Measurements from ENCODE around the gene EGFLAM. TPM values are rescaled to one million over a fixed set of nuclear protein-coding genes. Genes with fewer than 3 reads are reported as not detected.
"Not testable (repeated sequence)": the region's sequence is repeated elsewhere in the genome, so short reads cannot be mapped to it uniquely, and the experiment has no call there.

EGFLAM gene
- total RNA-seq, 6 experiments from 2014 or later, result 1.1 to 7.2 (median 6.0) TPM

DNA sequence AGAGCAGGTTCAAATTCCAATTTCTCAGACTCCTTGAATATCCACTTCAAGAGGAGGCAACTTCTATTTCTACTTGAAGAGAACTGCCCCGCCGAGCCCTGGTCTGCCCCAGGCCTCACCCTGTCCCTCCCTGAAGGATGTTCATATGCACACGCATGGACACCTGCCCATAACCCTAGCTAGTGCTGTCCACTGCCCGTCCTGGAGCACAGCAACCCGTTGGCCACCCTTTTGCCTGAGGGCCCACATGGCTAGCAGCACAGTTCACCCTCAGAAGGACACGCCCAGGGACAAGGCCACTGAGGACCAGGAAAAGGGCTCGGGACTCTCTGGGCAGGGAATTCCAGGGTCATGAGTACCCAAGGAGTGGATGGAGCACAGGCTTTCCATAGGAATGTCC is 63.6 kb downstream of the EGFLAM start:
- Mint-ChIP-seq H3K4me3 (no peak overlapping the region), H3K36me3 (ENCODE audit: low read depth) (no peaks in the 10 kb centered on the region), H3K27ac (no peak overlapping the region), H3K9me3 (no peaks in the 10 kb centered on the region), H3K27me3 (ENCODE audit: insufficient read depth) (peaks cover 3% of the 10 kb centered on the region; the same call in 1 of the 2 replicates), H3K4me1 (ENCODE audit: low read depth) (peaks cover 8% of the 10 kb centered on the region)
- DNase-seq, result no peak
- TF ChIP-seq, protein P1, sequence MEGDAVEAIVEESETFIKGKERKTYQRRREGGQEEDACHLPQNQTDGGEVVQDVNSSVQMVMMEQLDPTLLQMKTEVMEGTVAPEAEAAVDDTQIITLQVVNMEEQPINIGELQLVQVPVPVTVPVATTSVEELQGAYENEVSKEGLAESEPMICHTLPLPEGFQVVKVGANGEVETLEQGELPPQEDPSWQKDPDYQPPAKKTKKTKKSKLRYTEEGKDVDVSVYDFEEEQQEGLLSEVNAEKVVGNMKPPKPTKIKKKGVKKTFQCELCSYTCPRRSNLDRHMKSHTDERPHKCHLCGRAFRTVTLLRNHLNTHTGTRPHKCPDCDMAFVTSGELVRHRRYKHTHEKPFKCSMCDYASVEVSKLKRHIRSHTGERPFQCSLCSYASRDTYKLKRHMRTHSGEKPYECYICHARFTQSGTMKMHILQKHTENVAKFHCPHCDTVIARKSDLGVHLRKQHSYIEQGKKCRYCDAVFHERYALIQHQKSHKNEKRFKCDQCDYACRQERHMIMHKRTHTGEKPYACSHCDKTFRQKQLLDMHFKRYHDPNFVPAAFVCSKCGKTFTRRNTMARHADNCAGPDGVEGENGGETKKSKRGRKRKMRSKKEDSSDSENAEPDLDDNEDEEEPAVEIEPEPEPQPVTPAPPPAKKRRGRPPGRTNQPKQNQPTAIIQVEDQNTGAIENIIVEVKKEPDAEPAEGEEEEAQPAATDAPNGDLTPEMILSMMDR (IDR thresholded peaks at IDR 0.05), result no peak

DNA sequence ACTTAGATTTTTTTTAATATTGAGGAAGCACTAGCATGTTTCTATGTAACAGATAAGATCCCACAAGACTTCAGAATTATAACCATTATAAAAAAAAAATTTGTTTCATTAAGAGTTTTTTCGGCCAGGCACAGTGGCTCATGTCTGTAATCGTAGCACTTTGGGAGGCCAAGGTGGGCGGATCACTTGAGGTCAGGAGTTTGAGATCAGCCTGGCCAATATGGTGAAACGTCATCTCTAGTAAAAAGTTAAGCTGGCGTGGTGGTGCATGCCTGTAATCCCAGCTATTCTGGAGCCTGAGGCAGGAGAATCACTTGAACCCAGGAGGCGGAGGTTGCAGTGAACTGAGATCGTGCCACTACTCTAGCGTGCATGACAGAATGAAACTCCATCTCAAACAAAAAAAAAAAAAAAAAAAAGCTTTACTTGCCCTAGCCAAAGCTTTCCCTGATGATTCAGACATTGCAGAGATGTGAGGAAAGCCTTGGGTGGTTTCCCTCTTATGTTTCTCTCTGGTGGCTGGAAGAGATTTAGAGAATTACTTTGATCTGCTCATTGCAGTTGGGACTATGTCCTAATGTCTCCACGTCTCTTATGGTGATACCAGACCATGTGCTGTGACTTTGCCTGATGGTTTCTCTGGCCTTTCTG is 65.4 kb downstream of the EGFLAM start:
- Mint-ChIP-seq H3K36me3 (ENCODE audit: low read depth) (no peaks in the 10 kb centered on the region), H3K4me3 (no peak overlapping the region), H3K27ac (no peak overlapping the region), H3K27me3 (ENCODE audit: insufficient read depth) (peaks cover 3% of the 10 kb centered on the region; the same call in 1 of the 2 replicates), H3K9me3 (no peaks in the 10 kb centered on the region), H3K4me1 (ENCODE audit: low read depth) (peaks cover 8% of the 10 kb centered on the region)
- DNase-seq, result peak; percentile 66
- TF ChIP-seq, protein P1 (IDR thresholded peaks at IDR 0.05), result no peak

DNA sequence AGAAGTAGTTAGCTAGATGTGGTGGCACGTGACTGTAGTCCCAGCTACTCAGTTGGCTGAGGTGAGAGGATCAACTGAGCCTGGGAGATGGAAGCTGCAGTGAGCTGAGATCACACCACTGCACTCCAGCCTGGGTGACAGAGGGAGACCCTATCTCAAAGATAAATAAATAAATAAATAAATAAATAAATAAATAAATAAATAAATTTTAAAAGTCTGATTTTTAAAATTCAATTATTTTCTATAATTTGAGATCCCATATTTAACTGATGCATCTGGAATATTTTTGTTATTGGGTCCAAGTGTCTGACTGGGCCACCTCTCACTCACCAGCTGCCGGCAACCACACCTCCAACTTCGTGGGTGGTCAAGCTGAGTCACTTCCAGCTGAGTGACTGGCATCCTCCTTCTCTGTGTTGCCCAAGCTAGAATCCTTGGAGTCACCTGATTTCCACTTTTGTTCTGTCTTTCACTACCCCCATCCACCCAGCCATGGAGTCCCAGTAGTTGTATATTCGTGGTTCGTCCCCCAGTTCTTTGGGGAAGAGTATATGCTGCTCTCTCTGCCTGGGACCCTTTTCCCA is 70.9 kb downstream of the EGFLAM start:
- TF ChIP-seq, protein P1 (IDR thresholded peaks at IDR 0.05), result no peak
- Mint-ChIP-seq H3K9me3 (no peaks in the 10 kb centered on the region), H3K4me3 (no peak overlapping the region), H3K4me1 (ENCODE audit: low read depth) (peaks cover 14% of the 10 kb centered on the region), H3K36me3 (ENCODE audit: low read depth) (no peaks in the 10 kb centered on the region), H3K27me3 (ENCODE audit: insufficient read depth) (no peaks in the 10 kb centered on the region; the same call in none of the 2 replicates), H3K27ac (no peak overlapping the region)
- DNase-seq, result no peak

DNA sequence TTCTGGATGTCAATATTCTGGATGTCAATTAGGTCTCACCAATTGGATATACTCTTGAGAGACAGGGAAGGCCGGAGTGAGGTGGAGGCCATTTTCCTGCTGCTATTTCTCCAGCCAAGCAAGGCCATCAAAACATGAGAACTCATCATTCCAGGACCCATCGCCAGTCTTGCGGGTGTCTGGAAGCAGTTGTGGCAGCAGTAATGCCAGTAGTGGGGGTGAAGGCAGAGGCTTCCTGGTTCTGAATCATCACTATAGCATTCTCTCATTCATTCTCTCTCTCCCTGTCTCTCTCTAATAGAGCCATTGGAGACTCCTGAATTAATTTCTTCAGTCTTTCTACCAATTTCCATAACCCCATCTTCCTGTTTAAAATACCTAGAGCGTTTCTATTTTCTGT is 71.8 kb downstream of the EGFLAM start:
- Mint-ChIP-seq H3K27ac (no peak overlapping the region), H3K4me1 (ENCODE audit: low read depth) (peaks cover 12% of the 10 kb centered on the region), H3K4me3 (no peak overlapping the region), H3K36me3 (ENCODE audit: low read depth) (no peaks in the 10 kb centered on the region), H3K9me3 (no peaks in the 10 kb centered on the region), H3K27me3 (ENCODE audit: insufficient read depth) (no peaks in the 10 kb centered on the region; the same call in none of the 2 replicates)
- TF ChIP-seq, protein P1 (IDR thresholded peaks at IDR 0.05), result no peak
- no peak for DNase-seq

DNA sequence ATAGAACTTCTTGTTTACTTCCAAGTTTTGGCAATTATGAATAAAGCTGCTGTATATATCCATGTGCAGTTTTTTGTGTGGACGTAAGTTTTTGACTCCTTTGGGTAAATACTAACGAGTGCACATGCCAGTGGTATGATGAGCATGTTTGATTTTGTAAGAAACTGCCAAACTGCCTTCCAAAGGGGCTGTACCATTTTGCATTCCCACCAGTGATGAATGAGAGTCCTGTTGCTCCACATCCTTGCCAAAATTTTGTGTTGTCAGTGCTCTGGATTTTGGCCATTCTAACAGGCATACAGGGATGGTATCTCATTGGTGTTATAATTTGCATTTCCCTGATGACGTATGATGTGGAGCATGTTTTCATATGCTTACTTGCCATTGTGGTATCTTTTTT is 73.5 kb downstream of the EGFLAM start:
- Mint-ChIP-seq H3K27ac (no peak overlapping the region), H3K9me3 (no peaks in the 10 kb centered on the region), H3K27me3 (ENCODE audit: insufficient read depth) (no peaks in the 10 kb centered on the region; the same call in none of the 2 replicates), H3K4me3 (no peak overlapping the region), H3K36me3 (ENCODE audit: low read depth) (no peaks in the 10 kb centered on the region), H3K4me1 (ENCODE audit: low read depth) (peaks cover 12% of the 10 kb centered on the region)
- TF ChIP-seq, protein P1 (IDR thresholded peaks at IDR 0.05), result no peak
- no peak for DNase-seq

DNA sequence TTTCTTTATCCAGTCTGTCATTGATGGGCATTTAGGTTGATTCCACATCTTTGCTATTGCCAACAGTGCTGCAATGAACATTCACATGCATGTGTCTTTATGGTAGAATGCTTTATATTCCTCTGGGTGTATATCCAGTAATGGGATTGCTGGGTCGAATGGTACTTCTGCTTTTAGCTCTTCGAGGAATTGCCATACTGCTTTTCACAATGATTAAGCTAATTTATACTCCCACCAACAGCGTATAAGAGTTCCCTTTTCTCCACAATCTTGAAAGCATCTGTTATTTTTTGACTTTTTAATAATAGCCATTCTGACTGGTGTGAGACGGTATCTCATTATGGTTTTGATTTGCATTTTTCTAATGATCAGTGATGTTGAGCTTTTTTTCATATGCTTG is 74.8 kb downstream of the EGFLAM start:
- H3K36me3 Mint-ChIP-seq (ENCODE audit: low read depth); DNase-seq; H3K4me3 Mint-ChIP-seq; H3K9me3 Mint-ChIP-seq; H3K27me3 Mint-ChIP-seq (ENCODE audit: insufficient read depth); H3K27ac Mint-ChIP-seq: not testable (repeated sequence)
- peaks cover 12% of the 10 kb centered on the region for H3K4me1 Mint-ChIP-seq (ENCODE audit: low read depth)
